H9 (cell line): ENCODE measurements around the gene BAX. TPM values are rescaled to one million over a fixed set of nuclear protein-coding genes. Genes with fewer than 3 reads are reported as not detected.

Experiments used
- DNase-seq: peaks from one replicate; pipeline ENCODE4 v3.0.0-alpha.2; 2017
- H2AFZ ChIP-seq: one replicate; pipeline ENCODE4 v1.6.1; 2013; ENCODE audit warnings: mild to moderate bottlenecking, low read length, control low read depth, moderate library complexity
- H2AK5ac ChIP-seq: 2 replicates; pipeline ENCODE4 v1.6.1; 2013; ENCODE audit warnings: low read length, control low read depth, mixed read lengths; ENCODE audit not compliant: insufficient read length
- H2BK120ac ChIP-seq: one replicate; pipeline ENCODE4 v1.6.1; 2013; ENCODE audit warnings: low read depth, mild to moderate bottlenecking, low read length, control low read depth, inconsistent platforms; ENCODE audit not compliant: poor library complexity, severe bottlenecking
- H2BK12ac ChIP-seq: 2 replicates; pipeline ENCODE4 v1.6.1; 2013; ENCODE audit warnings: low read length, control low read depth, mixed read lengths, low read depth; ENCODE audit not compliant: insufficient read length
- H2BK15ac ChIP-seq: 2 replicates; pipeline ENCODE4 v1.6.1; 2013; ENCODE audit warnings: low read depth, low read length, control low read depth
- H2BK20ac ChIP-seq: one replicate; pipeline ENCODE4 v1.6.1; 2013; ENCODE audit warnings: low read depth, mild to moderate bottlenecking, low read length, control low read depth, inconsistent platforms; ENCODE audit not compliant: poor library complexity, severe bottlenecking
- H2BK5ac ChIP-seq: 2 replicates; pipeline ENCODE4 v1.6.1; 2013; ENCODE audit warnings: low read length, control low read depth, mixed read lengths; ENCODE audit not compliant: insufficient read length
- H3K14ac ChIP-seq: 2 replicates; pipeline ENCODE4 v1.6.1; 2013; ENCODE audit warnings: low read length, control low read depth; ENCODE audit not compliant: insufficient read depth
- H3K18ac ChIP-seq: 2 replicates; pipeline ENCODE4 v1.6.1; 2013; ENCODE audit warnings: low read depth, mild to moderate bottlenecking, mixed read lengths, low read length, control low read depth; ENCODE audit not compliant: insufficient read length
- H3K23ac ChIP-seq: 2 replicates; pipeline ENCODE4 v1.6.1; 2013; ENCODE audit warnings: low read length, control low read depth, mixed read lengths, low read depth; ENCODE audit not compliant: insufficient read length
- H3K23me2 ChIP-seq: 2 replicates; pipeline ENCODE4 v1.6.1; 2013; ENCODE audit warnings: low read depth, mild to moderate bottlenecking, mixed read lengths, low read length, control low read depth; ENCODE audit not compliant: insufficient read length, poor library complexity, severe bottlenecking
- H3K27ac ChIP-seq: 2 replicates; pipeline ENCODE4 v1.5.1; 2013; ENCODE audit warnings: low read length, control low read depth, mixed read lengths, low read depth; ENCODE audit not compliant: insufficient read length
- H3K27me3 ChIP-seq: 2 replicates; pipeline ENCODE4 v1.6.1; 2013; ENCODE audit warnings: low read length, control low read depth, inconsistent platforms; ENCODE audit not compliant: insufficient read depth
- H3K4ac ChIP-seq: 2 replicates; pipeline ENCODE4 v1.6.1; 2013; ENCODE audit warnings: low read depth, mild to moderate bottlenecking, control low read depth, inconsistent platforms, low read length, moderate library complexity
- H3K4me1 ChIP-seq: 2 replicates; pipeline ENCODE4 v1.6.1; 2013; ENCODE audit warnings: low read length, control low read depth, inconsistent platforms; ENCODE audit not compliant: insufficient read depth
- H3K4me2 ChIP-seq: 2 replicates; pipeline ENCODE4 v1.6.1; 2013; ENCODE audit warnings: low read length, control low read depth, mixed read lengths; ENCODE audit not compliant: insufficient read length, insufficient read depth
- H3K56ac ChIP-seq: 2 replicates; pipeline ENCODE4 v1.6.1; 2013; ENCODE audit warnings: low read depth, mild to moderate bottlenecking, mixed read lengths, low read length, control low read depth; ENCODE audit not compliant: insufficient read length
- H3K79me1 ChIP-seq: 2 replicates; pipeline ENCODE4 v1.6.1; 2013; ENCODE audit warnings: low read depth, mild to moderate bottlenecking, moderate library complexity, low read length, control low read depth, inconsistent platforms; ENCODE audit not compliant: insufficient read depth, poor library complexity, severe bottlenecking
- H3K79me2 ChIP-seq: 2 replicates; pipeline ENCODE4 v1.6.1; 2013; ENCODE audit warnings: low read length, control low read depth, inconsistent platforms; ENCODE audit not compliant: insufficient read depth
- H3K9ac ChIP-seq: 2 replicates; pipeline ENCODE4 v1.6.1; 2013; ENCODE audit warnings: low read length, control low read depth, mixed read lengths; ENCODE audit not compliant: insufficient read length; ENCODE audit errors: extremely low read depth
- H3K9me3 ChIP-seq: one replicate; pipeline ENCODE4 v1.6.1; 2013; ENCODE audit warnings: low read depth, low read length, inconsistent platforms; ENCODE audit not compliant: control insufficient read depth
- H3T11ph ChIP-seq: one replicate; pipeline ENCODE4 v1.6.1; 2013; ENCODE audit warnings: mild to moderate bottlenecking, low read length, control low read depth, inconsistent platforms
- H4K20me1 ChIP-seq: one replicate; pipeline ENCODE4 v1.6.1; 2013; ENCODE audit not compliant: control insufficient read depth, insufficient read length, insufficient read depth
- H4K5ac ChIP-seq: 2 replicates; pipeline ENCODE4 v1.6.1; 2013; ENCODE audit warnings: low read depth, mild to moderate bottlenecking, mixed read lengths, low read length, control low read depth; ENCODE audit not compliant: insufficient read length
- H4K8ac ChIP-seq: replicated peaks from 2 replicates; pipeline ENCODE4 v1.6.1; 2013; ENCODE audit warnings: low read length, control low read depth, mixed read lengths, low read depth; ENCODE audit not compliant: insufficient read length
- H4K91ac ChIP-seq: 2 replicates; pipeline ENCODE4 v1.6.1; 2013; ENCODE audit warnings: low read depth, mild to moderate bottlenecking, moderate library complexity, mixed read lengths, low read length, control low read depth; ENCODE audit not compliant: insufficient read length
- H3K27ac Mint-ChIP-seq, 3 experiments: 2 replicates in 2 of 3; 3 replicates in 1 of 3; pipeline ENCODE4 v1.8.0; 2020 to 2021; ENCODE audit warnings: mixed read lengths in 3 of 3, mild to moderate bottlenecking in 1 of 3, moderate library complexity in 1 of 3
- H3K27me3 Mint-ChIP-seq: 2 replicates; pipeline ENCODE4 v1.8.0; 2021; ENCODE audit warnings: low read depth, mild to moderate bottlenecking, moderate library complexity, mixed read lengths
- H3K36me3 Mint-ChIP-seq, 3 experiments: 2 replicates in 2 of 3; 3 replicates in 1 of 3; pipeline ENCODE4 v1.8.0; 2020 to 2021; ENCODE audit warnings: low read depth in 3 of 3, mixed read lengths in 3 of 3; ENCODE audit not compliant: insufficient read depth in 1 of 3
- H3K4me1 Mint-ChIP-seq, 2 experiments: 2 replicates each; pipeline ENCODE4 v1.8.0; 2020; ENCODE audit warnings: mixed read lengths in 2 of 2
- H3K4me3 Mint-ChIP-seq, 2 experiments: 2 replicates in 1 of 2; 3 replicates in 1 of 2; pipeline ENCODE4 v1.8.0; 2020 to 2021; ENCODE audit warnings: mild to moderate bottlenecking in 2 of 2, mixed read lengths in 2 of 2, moderate library complexity in 1 of 2
- H3K9me3 Mint-ChIP-seq, 2 experiments: 2 replicates in 1 of 2; 3 replicates in 1 of 2; pipeline ENCODE4 v1.8.0; 2020; ENCODE audit warnings: mild to moderate bottlenecking in 2 of 2, mixed read lengths in 2 of 2, moderate library complexity in 1 of 2
- WGBS: extraction: QIAGEN DNeasy Blood & Tissue Kit; methylation state at CpG from one replicate; pipeline ENCODE4 v1.1.7; 2013; ENCODE audit warnings: missing lambda C conversion rate, low lambda C conversion rate, mixed read lengths; ENCODE audit not compliant: insufficient read length; ENCODE audit errors: extremely low coverage; 5-methylcytosine and 5-hydroxymethylcytosine counted together
- total RNA-seq: library from RNA; stranded (reverse); gene quantifications from 2 replicates; pipeline ENCODE4 v1.2.1, GENCODE V29; 2021
- TF ChIP-seq, protein P1 (sequence below): fragments of 200-600 bp; sonication (generic); conservative IDR thresholded peaks from 3 replicates; pipeline ENCODE4 v1.8.0; 2021; ENCODE audit warnings: antibody characterized with exemption, mild to moderate bottlenecking

Gene BAX
- total RNA-seq, 1 experiment from 2014 or later, result 310 TPM

GRCh38 chr19:48963371-48964204, 8.9 kb downstream of the BAX start:
- H3K23me2 ChIP-seq, result peaks cover 14% of the 10 kb centered on the region
- Mint-ChIP-seq H3K27me3 (peaks cover 2% of the 10 kb centered on the region; the same call in 1 of the 2 replicates), H3K4me3 (peak overlapping the region; percentile 96 to 98), H3K27ac (peak overlapping the region; percentile 97 to 98 (median 98)), H3K4me1 (peaks cover 30 to 45% of the 10 kb centered on the region in 2 experiments), H3K9me3 (peaks cover 0 to 5% of the 10 kb centered on the region in 2 experiments; a peak in 2 of 5 replicates), H3K36me3 (peaks cover 24 to 58% (median 43%) of the 10 kb centered on the region in 3 experiments; a peak in 6 of 7 replicates)
- H3K79me1 ChIP-seq, result no peaks in the 10 kb centered on the region
- H3K27me3 ChIP-seq, result no peaks in the 10 kb centered on the region
- no peak overlapping the region for H4K91ac ChIP-seq
- H2BK12ac ChIP-seq, result no peak overlapping the region
- no peak overlapping the region for H2BK20ac ChIP-seq
- H3K9me3 ChIP-seq, result no peaks in the 10 kb centered on the region
- peaks cover 3% of the 10 kb centered on the region for H4K20me1 ChIP-seq
- H3K14ac ChIP-seq, result peak overlapping the region; percentile 82; the same call in 1 of the 2 replicates
- no peak overlapping the region for H2BK5ac ChIP-seq
- peak; percentile 90 for DNase-seq
- no peak overlapping the region for H4K8ac ChIP-seq
- no peak overlapping the region for H3T11ph ChIP-seq
- no peak overlapping the region for H2AK5ac ChIP-seq
- H4K5ac ChIP-seq, result no peak overlapping the region
- H3K18ac ChIP-seq, result peak overlapping the region; percentile 91
- no peak overlapping the region for H3K23ac ChIP-seq
- no peak overlapping the region; the same call in 1 of the 2 replicates for H2BK15ac ChIP-seq
- no peak overlapping the region; the same call in 1 of the 2 replicates for H3K4ac ChIP-seq
- H2BK120ac ChIP-seq, result no peak overlapping the region
- H3K79me2 ChIP-seq, result no peaks in the 10 kb centered on the region
- TF ChIP-seq, protein P1, sequence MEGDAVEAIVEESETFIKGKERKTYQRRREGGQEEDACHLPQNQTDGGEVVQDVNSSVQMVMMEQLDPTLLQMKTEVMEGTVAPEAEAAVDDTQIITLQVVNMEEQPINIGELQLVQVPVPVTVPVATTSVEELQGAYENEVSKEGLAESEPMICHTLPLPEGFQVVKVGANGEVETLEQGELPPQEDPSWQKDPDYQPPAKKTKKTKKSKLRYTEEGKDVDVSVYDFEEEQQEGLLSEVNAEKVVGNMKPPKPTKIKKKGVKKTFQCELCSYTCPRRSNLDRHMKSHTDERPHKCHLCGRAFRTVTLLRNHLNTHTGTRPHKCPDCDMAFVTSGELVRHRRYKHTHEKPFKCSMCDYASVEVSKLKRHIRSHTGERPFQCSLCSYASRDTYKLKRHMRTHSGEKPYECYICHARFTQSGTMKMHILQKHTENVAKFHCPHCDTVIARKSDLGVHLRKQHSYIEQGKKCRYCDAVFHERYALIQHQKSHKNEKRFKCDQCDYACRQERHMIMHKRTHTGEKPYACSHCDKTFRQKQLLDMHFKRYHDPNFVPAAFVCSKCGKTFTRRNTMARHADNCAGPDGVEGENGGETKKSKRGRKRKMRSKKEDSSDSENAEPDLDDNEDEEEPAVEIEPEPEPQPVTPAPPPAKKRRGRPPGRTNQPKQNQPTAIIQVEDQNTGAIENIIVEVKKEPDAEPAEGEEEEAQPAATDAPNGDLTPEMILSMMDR, result no peak
- no peak overlapping the region for H2AFZ ChIP-seq
- peak overlapping the region; percentile 57 for H3K27ac ChIP-seq
- H3K9ac ChIP-seq, result peak overlapping the region; percentile 69
- no CpG with 5 or more reads among the region's 28 CpGs for WGBS
- H3K56ac ChIP-seq, result no peak overlapping the region
- no peaks in the 10 kb centered on the region; the same call in 1 of the 2 replicates for H3K4me1 ChIP-seq
- H3K4me2 ChIP-seq, result peak overlapping the region; percentile 46
